GM12878 (cell line): Measurements from ENCODE around the gene CCDC186. TPM values are rescaled to one million over a fixed set of nuclear protein-coding genes. Genes with fewer than 3 reads are reported as not detected.

ENCODE experiments used
- ATAC-seq: fragments of 200-7000 bp; cut with Tn5 transposase; 3 replicates; pipeline ENCODE4 v1.9.1; 2020; ENCODE audit warnings: mild to moderate bottlenecking, moderate library complexity
- BruUV-seq: library from RNA; stranded (reverse); fragments of 400-500 nt; replicated peaks from 2 replicates; lab custom pipeline; 2021; lab: Mats Ljungman, UMichigan
- CTCF ChIA-PET: fragments of 300-600 bp; sonication (Branson Sonifier 250); formaldehyde crosslinking; extraction: SDS; loops from one replicate; lab custom pipeline; 2021; ENCODE audit warnings: inconsistent platforms; lab: Yijun Ruan, JAX
- POLR2A ChIA-PET: fragments of 350-600 bp; formaldehyde crosslinking; extraction: SDS; loops from one replicate; lab custom pipeline; 2021; ENCODE audit warnings: inconsistent platforms; lab: Charles Lee
- RAD21 ChIA-PET: fragments of 300-600 bp; sonication (Branson Sonifier 250); formaldehyde crosslinking; loops from one replicate; lab custom pipeline; 2023; ENCODE audit warnings: antibody characterized with exemption; ENCODE audit not compliant: unreplicated experiment; lab: Charles Lee
- SMC1A ChIA-PET: fragments of 300-600 bp; sonication (Branson Sonifier 250); formaldehyde crosslinking; loops from one replicate; lab custom pipeline; 2023; ENCODE audit not compliant: unreplicated experiment, uncharacterized antibody; lab: Charles Lee
- DNase-seq: peaks from one replicate; pipeline ENCODE4 v3.0.0-alpha.2; 2011; ENCODE audit warnings: low read depth, low spot score
- FAIRE-seq: peaks from 3 replicates; lab custom pipeline; 2011; peaks lifted over from hg19 to GRCh38; lab: Jason Lieb, UNC
- H2AFZ ChIP-seq: 2 replicates; pipeline ENCODE4 v1.6.0; 2011; ENCODE audit warnings: low read depth, low read length, control low read depth; ENCODE audit not compliant: control insufficient read depth
- H3K27ac ChIP-seq: 2 replicates; pipeline ENCODE4 v1.5.1; 2011; ENCODE audit warnings: control low read depth; ENCODE audit not compliant: control insufficient read depth, insufficient read depth
- H3K27me3 ChIP-seq, 2 experiments: replicated peaks in 1 of 2; 2 replicates each; pipeline versions ENCODE4 v1.6.0 to v1.6.1; 2011; ENCODE audit warnings: low read length in 1 of 2; ENCODE audit not compliant: control insufficient read depth in 2 of 2, insufficient read depth in 2 of 2
- H3K36me3 ChIP-seq, 2 experiments: 2 replicates each; pipeline ENCODE4 v1.5.1; 2011; ENCODE audit warnings: low read length in 1 of 2; ENCODE audit not compliant: control insufficient read depth in 2 of 2, insufficient read depth in 2 of 2
- H3K4me1 ChIP-seq: 2 replicates; pipeline ENCODE4 v1.6.1; 2011; ENCODE audit warnings: mild to moderate bottlenecking, low read length, moderate library complexity, mixed read lengths; ENCODE audit not compliant: control insufficient read depth, insufficient read depth
- H3K4me2 ChIP-seq: 2 replicates; pipeline ENCODE4 v1.6.0; 2011; ENCODE audit warnings: control low read depth; ENCODE audit not compliant: control insufficient read depth, insufficient read depth
- H3K4me3 ChIP-seq: fragments of 200-600 bp; sonication (generic); 2 replicates; pipeline ENCODE4 v1.5.1; 2016
- H3K79me2 ChIP-seq: 2 replicates; pipeline ENCODE4 v1.6.0; 2011; ENCODE audit warnings: low read length; ENCODE audit not compliant: control insufficient read depth, insufficient read depth
- H3K9ac ChIP-seq: 2 replicates; pipeline ENCODE4 v1.8.0; 2011; ENCODE audit warnings: low read length, control low read depth, mixed read lengths; ENCODE audit not compliant: control insufficient read depth, insufficient read depth
- H3K9me3 ChIP-seq: replicated peaks from 3 replicates; pipeline ENCODE4 v1.5.1; 2011; ENCODE audit warnings: mild to moderate bottlenecking, low read length; ENCODE audit not compliant: control insufficient read depth, insufficient read depth
- H4K20me1 ChIP-seq: 2 replicates; pipeline ENCODE4 v1.6.0; 2011; ENCODE audit not compliant: control insufficient read depth, insufficient read depth
- BRCA1 ChIP-seq: IDR thresholded peaks from 2 replicates; pipeline ENCODE4 v1.6.1; 2011; ENCODE audit warnings: low read depth, low read length, improper control_type of control experiment
- FOXK2 ChIP-seq: fragments of 450-650 bp; IDR thresholded peaks from 2 replicates; pipeline ENCODE4 v1.6.1; 2017; ENCODE audit warnings: mild to moderate bottlenecking, moderate library complexity
- MEF2B ChIP-seq: fragments of 450-650 bp; IDR thresholded peaks from 2 replicates; pipeline ENCODE4 v1.6.1; 2018; ENCODE audit warnings: mild to moderate bottlenecking, moderate library complexity; ENCODE audit not compliant: partially characterized antibody, poor library complexity, severe bottlenecking
- MYB ChIP-seq: fragments of 150-350 bp; IDR thresholded peaks from 2 replicates; pipeline ENCODE4 v1.6.1; 2014; ENCODE audit warnings: mild to moderate bottlenecking, low read depth, low read length, borderline replicate concordance
- NFXL1 ChIP-seq: fragments of 450-650 bp; IDR thresholded peaks from 2 replicates; pipeline ENCODE4 v1.6.1; 2017; ENCODE audit warnings: antibody characterized with exemption, mild to moderate bottlenecking, borderline replicate concordance
- POLR2AphosphoS2 ChIP-seq: IDR thresholded peaks from 2 replicates; pipeline ENCODE4 v1.6.1; 2011; ENCODE audit warnings: low read depth, mild to moderate bottlenecking, low read length, improper control_type of control experiment, moderate library complexity
- SRF ChIP-seq, 2 experiments: IDR thresholded peaks; 2 replicates each; pipeline ENCODE4 v1.6.1; 2011; ENCODE audit warnings: low read depth in 2 of 2, low read length in 2 of 2, mild to moderate bottlenecking in 1 of 2, moderate library complexity in 1 of 2
- YBX1 ChIP-seq: fragments of 450-650 bp; IDR thresholded peaks from 2 replicates; pipeline ENCODE4 v1.6.1; 2016; ENCODE audit warnings: antibody characterized with exemption
- WGBS: methylation state at CpG from one replicate; pipeline ENCODE4 v1.1.6; 2016; ENCODE audit warnings: low lambda C conversion rate; ENCODE audit not compliant: insufficient replicate concordance, insufficient coverage; ENCODE audit errors: missing lambda C conversion rate; 5-methylcytosine and 5-hydroxymethylcytosine counted together
- in situ Hi-C: fragments of 300-500 bp; cut with MboI; formaldehyde crosslinking; loops from 9 replicates; pipeline ENCODE4 v1.14.3; 2018; ENCODE audit warnings: mixed read lengths
- intact Hi-C: fragments of 100-400 bp; cut with micrococcal nuclease; formaldehyde crosslinking; loops from one replicate; pipeline ENCODE4 v1.14.2; 2022; ENCODE audit not compliant: unreplicated experiment
- polyA plus RNA-seq, 11 experiments: library from polyadenylated mRNA; depleted of rRNA in 4 of 11; unstranded in 6 of 11; stranded (reverse) in 5 of 11; fragments of >200 nt; fragmentation: Nextera tagmentation in 4 of 11; fragmentation: Illumina TruSeq in 1 of 11; extraction: Ambion mirVana in 4 of 11; extraction: Trizol in 1 of 11; gene quantifications; 1 replicate in 1 of 11; 2 replicates in 10 of 11; pipeline versions ENCODE4 v1.2.1 to v1.2.3, GENCODE V29; 2011 to 2016; ENCODE audit warnings: inconsistent platforms in 2 of 11, missing spikeins in 2 of 11, low read depth in 1 of 11
- total RNA-seq, 4 experiments: library from RNA; depleted of rRNA in 3 of 4; stranded (reverse); fragments of >200 nt in 3 of 4; fragmentation: Illumina TruSeq in 1 of 4; extraction: Trizol in 1 of 4; gene quantifications; 2 replicates each; pipeline versions ENCODE4 v1.2.1 to v1.2.3, GENCODE V29; 2013 to 2021
- TF ChIP-seq, protein P1 (sequence below): IDR thresholded peaks from 2 replicates; pipeline ENCODE4 v1.6.1; 2011; ENCODE audit warnings: low read depth, low read length, improper control_type of control experiment, borderline replicate concordance
- TF ChIP-seq, protein P2 (sequence below): fragments of 450-650 bp; IDR thresholded peaks from 2 replicates; pipeline ENCODE4 v1.6.1; 2016; ENCODE audit warnings: mild to moderate bottlenecking
- TF ChIP-seq, protein P3 (sequence below): IDR thresholded peaks from 2 replicates; pipeline ENCODE4 v1.6.1; 2012; ENCODE audit warnings: low read length, inconsistent platforms
- TF ChIP-seq, protein P4 (sequence below): fragments of 450-650 bp; formaldehyde crosslinking; IDR thresholded peaks from 2 replicates; pipeline ENCODE4 v1.5.0; 2022; ENCODE audit warnings: mild to moderate bottlenecking, missing genetic modification characterization
- TF ChIP-seq, protein P5 (sequence below): fragments of 150-350 bp; IDR thresholded peaks from 2 replicates; pipeline ENCODE4 v1.6.1; 2016; ENCODE audit warnings: low read depth, low read length

Gene CCDC186
- total and polyA plus RNA-seq, 10 of the 15 experiments (the other 5 are each of a cell fraction or from before 2014, with no cell fraction given) = 3.5 to 13.1 (median 7.3) TPM

DNA sequence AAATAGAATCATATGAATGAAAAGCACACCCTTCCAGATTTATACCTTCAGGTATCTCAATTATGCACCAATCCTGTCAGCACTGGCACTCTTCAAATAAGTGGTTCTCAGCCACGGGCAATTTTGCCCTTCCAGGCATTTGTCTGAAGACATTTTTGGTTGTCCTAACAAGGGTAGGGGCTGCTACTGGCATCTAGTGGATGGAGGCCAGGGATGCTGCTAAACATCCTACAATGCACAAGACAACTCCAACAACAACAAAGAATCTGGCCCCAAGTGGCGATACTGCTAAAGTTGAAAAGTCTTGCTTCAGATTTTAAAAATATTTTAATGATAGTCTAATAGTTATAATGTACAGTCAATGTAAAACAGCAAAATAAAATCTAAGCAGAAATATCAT, 16.1 kb downstream of the CCDC186 start (continued):
- TF ChIP-seq POLR2AphosphoS2 (no peak), NFXL1 (no peak), FOXK2 (no peak), MYB (no peak), YBX1 (no peak)

DNA sequence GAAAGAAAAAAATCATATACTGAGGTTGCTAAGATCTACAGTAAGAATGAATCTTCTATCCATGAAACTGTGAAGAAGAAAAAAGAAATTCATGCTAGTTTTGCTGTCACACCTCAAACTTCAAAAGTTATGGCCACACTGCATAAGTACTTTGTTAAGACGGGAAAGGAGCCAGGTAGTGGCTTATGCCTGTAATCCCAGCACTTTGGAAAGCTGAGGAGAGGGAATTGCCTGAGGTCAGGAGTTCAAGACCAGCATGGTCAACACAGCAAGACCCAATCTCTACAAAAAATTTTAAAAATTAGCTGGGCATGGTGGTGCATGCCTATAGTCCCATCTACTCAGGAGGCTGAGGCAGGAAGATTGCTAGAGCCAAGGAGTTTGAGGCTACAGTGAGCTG, 22.1 kb downstream of the CCDC186 start:
- no peak for ATAC-seq
- H3K27me3 ChIP-seq = no peaks in the 10 kb centered on the region
- no peaks in the 10 kb centered on the region for H3K79me2 ChIP-seq
- peaks cover 0 to 8% of the 10 kb centered on the region in 2 experiments; a peak in 2 of 4 replicates for H3K36me3 ChIP-seq
- SMC1A ChIA-PET = no interaction called here
- intact Hi-C loops (no loop called here), in situ Hi-C loops (no loop called here)
- H3K9me3 ChIP-seq = no peaks in the 10 kb centered on the region
- POLR2A ChIA-PET = no interaction called here
- RAD21 ChIA-PET = no interaction called here
- no peak overlapping the region for H3K4me2 ChIP-seq
- no peak overlapping the region for H3K27ac ChIP-seq
- DNase-seq = no peak
- 100% methylated on average over 1 of the region's 1 CpG for WGBS
- no peak overlapping the region for H2AFZ ChIP-seq
- no peak for FAIRE-seq
- CTCF ChIA-PET = no interaction called here
- H3K4me3 ChIP-seq = no peak overlapping the region
- no TSS peak for BruUV-seq
- no peak overlapping the region for H3K9ac ChIP-seq
- TF ChIP-seq MEF2B (no peak), SRF (IDR thresholded peaks at IDR 0.05; ENCODE audit: low read depth in 2 of 2, low read length in 2 of 2) (no peak), BRCA1 (no peak)
- TF ChIP-seq, protein P1, sequence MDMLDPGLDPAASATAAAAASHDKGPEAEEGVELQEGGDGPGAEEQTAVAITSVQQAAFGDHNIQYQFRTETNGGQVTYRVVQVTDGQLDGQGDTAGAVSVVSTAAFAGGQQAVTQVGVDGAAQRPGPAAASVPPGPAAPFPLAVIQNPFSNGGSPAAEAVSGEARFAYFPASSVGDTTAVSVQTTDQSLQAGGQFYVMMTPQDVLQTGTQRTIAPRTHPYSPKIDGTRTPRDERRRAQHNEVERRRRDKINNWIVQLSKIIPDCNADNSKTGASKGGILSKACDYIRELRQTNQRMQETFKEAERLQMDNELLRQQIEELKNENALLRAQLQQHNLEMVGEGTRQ = no peak
- TF ChIP-seq, protein P2, sequence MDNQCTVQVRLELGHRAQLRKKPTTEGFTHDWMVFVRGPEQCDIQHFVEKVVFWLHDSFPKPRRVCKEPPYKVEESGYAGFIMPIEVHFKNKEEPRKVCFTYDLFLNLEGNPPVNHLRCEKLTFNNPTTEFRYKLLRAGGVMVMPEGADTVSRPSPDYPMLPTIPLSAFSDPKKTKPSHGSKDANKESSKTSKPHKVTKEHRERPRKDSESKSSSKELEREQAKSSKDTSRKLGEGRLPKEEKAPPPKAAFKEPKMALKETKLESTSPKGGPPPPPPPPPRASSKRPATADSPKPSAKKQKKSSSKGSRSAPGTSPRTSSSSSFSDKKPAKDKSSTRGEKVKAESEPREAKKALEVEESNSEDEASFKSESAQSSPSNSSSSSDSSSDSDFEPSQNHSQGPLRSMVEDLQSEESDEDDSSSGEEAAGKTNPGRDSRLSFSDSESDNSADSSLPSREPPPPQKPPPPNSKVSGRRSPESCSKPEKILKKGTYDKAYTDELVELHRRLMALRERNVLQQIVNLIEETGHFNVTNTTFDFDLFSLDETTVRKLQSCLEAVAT = no peak
- TF ChIP-seq, protein P3, sequence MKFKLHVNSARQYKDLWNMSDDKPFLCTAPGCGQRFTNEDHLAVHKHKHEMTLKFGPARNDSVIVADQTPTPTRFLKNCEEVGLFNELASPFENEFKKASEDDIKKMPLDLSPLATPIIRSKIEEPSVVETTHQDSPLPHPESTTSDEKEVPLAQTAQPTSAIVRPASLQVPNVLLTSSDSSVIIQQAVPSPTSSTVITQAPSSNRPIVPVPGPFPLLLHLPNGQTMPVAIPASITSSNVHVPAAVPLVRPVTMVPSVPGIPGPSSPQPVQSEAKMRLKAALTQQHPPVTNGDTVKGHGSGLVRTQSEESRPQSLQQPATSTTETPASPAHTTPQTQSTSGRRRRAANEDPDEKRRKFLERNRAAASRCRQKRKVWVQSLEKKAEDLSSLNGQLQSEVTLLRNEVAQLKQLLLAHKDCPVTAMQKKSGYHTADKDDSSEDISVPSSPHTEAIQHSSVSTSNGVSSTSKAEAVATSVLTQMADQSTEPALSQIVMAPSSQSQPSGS = no peak
- TF ChIP-seq, protein P4, sequence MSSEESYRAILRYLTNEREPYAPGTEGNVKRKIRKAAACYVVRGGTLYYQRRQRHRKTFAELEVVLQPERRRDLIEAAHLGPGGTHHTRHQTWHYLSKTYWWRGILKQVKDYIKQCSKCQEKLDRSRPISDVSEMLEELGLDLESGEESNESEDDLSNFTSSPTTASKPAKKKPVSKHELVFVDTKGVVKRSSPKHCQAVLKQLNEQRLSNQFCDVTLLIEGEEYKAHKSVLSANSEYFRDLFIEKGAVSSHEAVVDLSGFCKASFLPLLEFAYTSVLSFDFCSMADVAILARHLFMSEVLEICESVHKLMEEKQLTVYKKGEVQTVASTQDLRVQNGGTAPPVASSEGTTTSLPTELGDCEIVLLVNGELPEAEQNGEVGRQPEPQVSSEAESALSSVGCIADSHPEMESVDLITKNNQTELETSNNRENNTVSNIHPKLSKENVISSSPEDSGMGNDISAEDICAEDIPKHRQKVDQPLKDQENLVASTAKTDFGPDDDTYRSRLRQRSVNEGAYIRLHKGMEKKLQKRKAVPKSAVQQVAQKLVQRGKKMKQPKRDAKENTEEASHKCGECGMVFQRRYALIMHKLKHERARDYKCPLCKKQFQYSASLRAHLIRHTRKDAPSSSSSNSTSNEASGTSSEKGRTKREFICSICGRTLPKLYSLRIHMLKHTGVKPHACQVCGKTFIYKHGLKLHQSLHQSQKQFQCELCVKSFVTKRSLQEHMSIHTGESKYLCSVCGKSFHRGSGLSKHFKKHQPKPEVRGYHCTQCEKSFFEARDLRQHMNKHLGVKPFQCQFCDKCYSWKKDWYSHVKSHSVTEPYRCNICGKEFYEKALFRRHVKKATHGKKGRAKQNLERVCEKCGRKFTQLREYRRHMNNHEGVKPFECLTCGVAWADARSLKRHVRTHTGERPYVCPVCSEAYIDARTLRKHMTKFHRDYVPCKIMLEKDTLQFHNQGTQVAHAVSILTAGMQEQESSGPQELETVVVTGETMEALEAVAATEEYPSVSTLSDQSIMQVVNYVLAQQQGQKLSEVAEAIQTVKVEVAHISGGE = no peak
- TF ChIP-seq, protein P5, sequence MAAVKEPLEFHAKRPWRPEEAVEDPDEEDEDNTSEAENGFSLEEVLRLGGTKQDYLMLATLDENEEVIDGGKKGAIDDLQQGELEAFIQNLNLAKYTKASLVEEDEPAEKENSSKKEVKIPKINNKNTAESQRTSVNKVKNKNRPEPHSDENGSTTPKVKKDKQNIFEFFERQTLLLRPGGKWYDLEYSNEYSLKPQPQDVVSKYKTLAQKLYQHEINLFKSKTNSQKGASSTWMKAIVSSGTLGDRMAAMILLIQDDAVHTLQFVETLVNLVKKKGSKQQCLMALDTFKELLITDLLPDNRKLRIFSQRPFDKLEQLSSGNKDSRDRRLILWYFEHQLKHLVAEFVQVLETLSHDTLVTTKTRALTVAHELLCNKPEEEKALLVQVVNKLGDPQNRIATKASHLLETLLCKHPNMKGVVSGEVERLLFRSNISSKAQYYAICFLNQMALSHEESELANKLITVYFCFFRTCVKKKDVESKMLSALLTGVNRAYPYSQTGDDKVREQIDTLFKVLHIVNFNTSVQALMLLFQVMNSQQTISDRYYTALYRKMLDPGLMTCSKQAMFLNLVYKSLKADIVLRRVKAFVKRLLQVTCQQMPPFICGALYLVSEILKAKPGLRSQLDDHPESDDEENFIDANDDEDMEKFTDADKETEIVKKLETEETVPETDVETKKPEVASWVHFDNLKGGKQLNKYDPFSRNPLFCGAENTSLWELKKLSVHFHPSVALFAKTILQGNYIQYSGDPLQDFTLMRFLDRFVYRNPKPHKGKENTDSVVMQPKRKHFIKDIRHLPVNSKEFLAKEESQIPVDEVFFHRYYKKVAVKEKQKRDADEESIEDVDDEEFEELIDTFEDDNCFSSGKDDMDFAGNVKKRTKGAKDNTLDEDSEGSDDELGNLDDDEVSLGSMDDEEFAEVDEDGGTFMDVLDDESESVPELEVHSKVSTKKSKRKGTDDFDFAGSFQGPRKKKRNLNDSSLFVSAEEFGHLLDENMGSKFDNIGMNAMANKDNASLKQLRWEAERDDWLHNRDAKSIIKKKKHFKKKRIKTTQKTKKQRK = no peak
- no peaks in the 10 kb centered on the region for H4K20me1 ChIP-seq
- H3K4me1 ChIP-seq = no peaks in the 10 kb centered on the region
